Mucosa of rectum (tissue), 2 donors: ENCODE results near the gene HOXA9.
A peak's percentile ranks its signal among the peaks of the same experiment; 100 is the strongest.

Experiments
- H3K27ac ChIP-seq, 2 donors: one replicate each; pipeline ENCODE4 v1.7.0; 2013; ENCODE audit warnings: inconsistent platforms in 2 of 2, low read depth in 2 of 2, low read length in 2 of 2
- H3K27me3 ChIP-seq, 2 donors: one replicate each; pipeline ENCODE4 v1.7.0; 2013; ENCODE audit warnings: low read length in 2 of 2; ENCODE audit not compliant: control insufficient read depth in 2 of 2, insufficient read depth in 2 of 2
- H3K36me3 ChIP-seq, 2 donors: one replicate each; pipeline ENCODE4 v1.7.0; 2013; ENCODE audit warnings: low read length in 2 of 2; ENCODE audit not compliant: control insufficient read depth in 2 of 2, insufficient read depth in 2 of 2
- H3K4me1 ChIP-seq, 2 donors: one replicate each; pipeline ENCODE4 v1.7.0; 2013; ENCODE audit warnings: low read length in 2 of 2, mild to moderate bottlenecking in 1 of 2; ENCODE audit not compliant: control insufficient read depth in 2 of 2, insufficient read depth in 2 of 2
- H3K4me3 ChIP-seq, 2 donors: one replicate each; pipeline ENCODE4 v1.7.0; 2013; ENCODE audit warnings: low read length in 2 of 2
- H3K9ac ChIP-seq, 2 donors: one replicate each; pipeline ENCODE4 v1.7.0; 2013; ENCODE audit warnings: low read length in 2 of 2, low read depth in 1 of 2, mild to moderate bottlenecking in 1 of 2
- H3K9me3 ChIP-seq, 2 donors: one replicate each; pipeline ENCODE4 v1.7.0; 2013; ENCODE audit warnings: low read length in 2 of 2; ENCODE audit not compliant: control insufficient read depth in 2 of 2
- donor health status: healthy.
- donor health status: Normal muscosa, but diverticular disease.

The HOXA9 gene

DNA sequence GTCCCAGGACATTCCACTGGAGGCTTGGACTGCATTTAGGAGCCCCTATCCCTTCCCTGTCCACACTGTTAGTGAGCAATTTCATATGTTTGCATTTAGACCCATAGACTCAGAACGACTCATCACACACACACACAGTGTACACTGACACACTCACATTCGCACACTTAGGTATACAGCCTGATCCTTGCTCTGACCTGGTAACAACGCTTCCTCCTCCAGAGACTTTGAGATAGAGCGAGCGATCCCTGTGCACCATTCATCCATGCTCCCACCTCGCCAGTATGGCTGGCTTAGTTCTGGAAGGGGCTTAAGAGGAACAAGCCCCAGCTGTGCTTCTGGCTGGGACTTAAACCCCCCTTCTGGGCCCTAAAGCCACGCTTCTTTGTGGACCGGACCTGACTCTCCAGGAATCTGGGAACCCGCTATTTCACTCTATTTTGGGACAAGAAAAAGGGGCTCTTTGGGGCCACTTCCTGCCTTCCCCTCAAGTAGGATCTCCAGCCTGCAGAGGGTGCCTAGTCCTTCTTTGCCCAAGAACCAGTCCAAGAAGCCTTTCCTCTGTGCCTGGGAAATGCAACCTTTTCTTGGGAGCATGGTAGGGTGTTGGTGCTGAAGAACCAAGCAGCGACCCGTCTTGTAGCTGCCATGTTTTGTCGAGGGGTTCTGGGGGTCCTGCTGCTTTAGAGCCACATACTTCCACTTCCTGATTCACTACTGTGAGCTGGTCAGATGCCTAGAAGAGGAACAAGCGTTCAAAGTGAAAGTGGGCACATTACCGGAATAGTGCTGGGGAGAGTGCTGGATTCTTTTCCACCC is 35.6 kb upstream of the HOXA9 start:
- peak overlapping the region; percentile 92 to 94 for H3K9ac ChIP-seq
- H3K36me3 ChIP-seq, result no peaks in the 10 kb centered on the region
- H3K27me3 ChIP-seq, result peaks cover 10 to 42% of the 10 kb centered on the region in 2 donors
- peak overlapping the region; percentile 89 to 92 for H3K4me3 ChIP-seq
- H3K4me1 ChIP-seq, result peaks cover 7 to 33% of the 10 kb centered on the region in 2 donors
- H3K9me3 ChIP-seq, result peaks cover 0 to 2% of the 10 kb centered on the region in 2 donors
- H3K27ac ChIP-seq, result peak overlapping the region; percentile 95 to 97

DNA sequence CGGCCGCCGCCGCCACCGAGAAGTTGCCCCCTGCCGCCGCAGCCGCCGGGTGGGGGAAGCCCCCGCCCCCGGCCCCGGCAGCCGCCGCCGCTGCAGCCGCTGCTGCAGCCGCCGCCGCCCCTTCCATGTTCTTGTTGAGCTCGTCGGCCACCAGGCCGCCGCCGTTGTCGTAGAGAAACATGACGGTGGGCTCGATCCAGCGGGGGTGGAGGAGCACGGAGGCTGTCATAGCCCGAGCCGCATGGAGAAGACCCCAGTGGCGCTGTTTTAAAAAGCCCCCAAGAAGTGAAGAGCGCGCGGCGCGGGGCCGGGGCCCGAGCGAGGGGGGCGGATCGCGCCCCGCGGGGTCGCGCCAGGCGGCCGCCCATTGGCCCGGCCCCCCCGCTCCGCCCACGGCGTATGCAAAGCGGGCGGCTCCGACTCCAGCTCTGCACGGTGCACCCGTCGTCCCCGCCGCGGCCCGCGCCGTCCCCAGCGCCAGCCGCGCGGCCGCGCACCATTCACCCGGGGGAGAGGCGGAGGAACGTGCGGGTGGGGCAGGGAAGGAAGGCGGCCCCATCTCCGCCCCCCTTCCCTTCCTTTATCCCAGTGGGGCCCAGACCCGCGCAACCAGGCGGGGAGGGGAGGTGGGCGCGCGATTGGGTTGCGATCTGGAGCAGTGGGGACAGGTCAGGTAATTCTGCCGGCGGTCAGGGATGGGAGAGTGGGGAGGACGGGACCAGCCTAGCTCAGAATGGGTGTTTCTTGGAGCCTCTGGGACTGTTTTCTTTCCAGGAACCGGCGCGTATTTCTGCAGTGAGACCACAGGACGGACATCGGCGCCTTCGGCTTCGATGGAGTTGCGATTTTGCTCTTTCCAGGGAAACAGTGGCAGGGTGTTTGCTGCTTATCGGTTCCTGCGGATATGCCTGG is 34.8 kb upstream of the HOXA9 start, which contains the start of gene HOXA13:
Gene HOXA13, minus strand, starts transcription at position 243 of the 912 bp plus-strand sequence. Its CDS starts 14 bp downstream, at position 229.
- Histone ChIP-seq H3K27me3 (peaks cover 10 to 35% of the 10 kb centered on the region in 2 donors), H3K36me3 (no peaks in the 10 kb centered on the region), H3K4me1 (peaks cover 3 to 33% of the 10 kb centered on the region in 2 donors), H3K27ac (peak within 1 kb of the TSS; percentile 95 to 97), H3K9me3 (peaks cover 0 to 2% of the 10 kb centered on the region in 2 donors), H3K4me3 (peak within 1 kb of the TSS; percentile 89 to 92), H3K9ac (peak within 1 kb of the TSS; percentile 94 to 98)

DNA sequence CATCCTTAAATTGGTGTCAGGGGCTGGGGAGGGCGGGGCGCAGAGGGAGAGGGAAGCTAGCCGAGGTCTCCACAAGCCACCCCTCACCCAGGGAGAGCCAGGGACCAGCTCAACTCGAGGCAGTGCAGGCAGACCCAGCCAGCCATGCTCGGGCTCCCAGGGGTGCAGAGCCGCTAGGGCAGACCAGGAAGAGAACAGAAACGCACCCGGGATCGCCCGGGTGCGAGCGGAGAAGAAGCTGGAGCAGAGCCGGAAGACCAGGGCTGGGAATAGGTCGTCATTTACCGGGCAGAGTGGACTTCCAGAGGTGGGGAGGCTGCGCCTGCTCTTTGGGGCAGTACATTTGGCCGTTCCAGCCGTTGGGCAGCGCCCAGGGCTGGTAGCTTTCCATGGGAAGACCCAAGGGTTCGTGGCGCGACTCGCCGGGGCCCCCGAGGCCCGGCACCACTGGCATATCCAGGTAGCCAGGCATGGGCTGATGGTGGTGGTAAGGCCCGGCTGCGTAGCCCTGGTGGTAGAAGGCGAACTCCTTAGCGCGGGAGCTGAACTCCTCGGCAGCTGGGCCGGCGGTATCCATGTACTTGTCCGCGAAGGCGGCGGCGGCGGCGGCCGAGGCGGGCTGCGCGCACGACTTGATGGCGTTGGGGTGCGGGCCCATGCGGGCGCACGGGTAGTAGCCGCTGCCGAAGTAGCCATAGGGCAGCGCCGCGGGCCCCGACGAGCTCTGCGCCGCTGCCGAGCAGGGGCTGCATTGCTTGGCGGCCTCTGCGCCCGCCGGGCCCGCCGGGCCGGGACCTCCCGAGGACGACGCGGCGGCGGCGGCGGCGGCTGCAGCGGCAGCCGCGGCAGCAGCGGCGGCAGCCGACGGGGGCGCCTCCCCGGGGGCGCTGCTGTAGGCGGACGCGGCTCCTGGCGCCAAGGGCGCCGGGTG is 33.8 kb upstream of the HOXA9 start:
- Histone ChIP-seq H3K27me3 (peaks cover 5 to 34% of the 10 kb centered on the region in 2 donors), H3K4me1 (peaks cover 3 to 26% of the 10 kb centered on the region in 2 donors), H3K4me3 (peak overlapping the region; percentile 79 to 89), H3K36me3 (no peaks in the 10 kb centered on the region), H3K9ac (peak overlapping the region; percentile 90 to 98), H3K27ac (peak overlapping the region; percentile 82 to 86), H3K9me3 (peaks cover 0 to 2% of the 10 kb centered on the region in 2 donors)

DNA sequence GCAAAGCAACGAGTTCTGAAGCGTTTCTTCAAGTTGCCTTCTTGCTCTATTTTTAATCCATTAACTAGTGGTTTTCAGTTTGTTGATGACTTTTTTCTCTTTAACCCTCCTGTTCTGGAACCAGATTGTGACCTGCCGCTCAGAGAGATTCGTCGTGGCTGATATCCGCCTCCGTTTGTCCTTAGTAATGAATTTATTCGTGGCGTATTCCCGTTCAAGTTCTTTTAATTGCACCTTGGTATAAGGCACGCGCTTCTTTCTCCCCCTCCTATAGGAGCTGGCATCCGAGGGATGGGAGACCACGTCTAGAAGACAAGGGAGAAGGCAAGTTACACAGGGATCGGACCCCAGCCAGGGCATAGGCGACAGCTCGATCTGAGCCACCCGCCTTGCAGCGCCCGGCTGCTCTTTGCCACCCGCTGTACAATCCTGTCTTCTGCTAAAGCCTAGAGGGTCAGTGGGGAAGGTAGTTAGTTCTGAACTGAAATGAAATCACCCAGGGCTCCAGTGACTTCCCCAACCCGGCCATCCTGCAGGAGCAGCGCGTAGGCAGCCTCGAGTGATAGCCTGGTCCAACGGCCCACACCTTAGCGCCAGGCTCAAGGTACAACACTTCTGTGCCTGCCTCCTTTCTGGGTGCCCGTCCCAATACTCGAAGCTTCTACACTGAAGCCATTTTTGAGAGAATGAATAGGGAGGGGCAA is 33.0 kb upstream of the HOXA9 start:
- no peaks in the 10 kb centered on the region for H3K36me3 ChIP-seq
- H3K9ac ChIP-seq, result peak overlapping the region; percentile 90 to 98
- H3K27me3 ChIP-seq, result peaks cover 3 to 36% of the 10 kb centered on the region in 2 donors
- H3K27ac ChIP-seq, result peak overlapping the region; percentile 82 to 86
- peak overlapping the region; percentile 79 to 85 for H3K4me3 ChIP-seq
- peaks cover 0 to 2% of the 10 kb centered on the region in 2 donors for H3K9me3 ChIP-seq
- H3K4me1 ChIP-seq, result peaks cover 3 to 22% of the 10 kb centered on the region in 2 donors

DNA sequence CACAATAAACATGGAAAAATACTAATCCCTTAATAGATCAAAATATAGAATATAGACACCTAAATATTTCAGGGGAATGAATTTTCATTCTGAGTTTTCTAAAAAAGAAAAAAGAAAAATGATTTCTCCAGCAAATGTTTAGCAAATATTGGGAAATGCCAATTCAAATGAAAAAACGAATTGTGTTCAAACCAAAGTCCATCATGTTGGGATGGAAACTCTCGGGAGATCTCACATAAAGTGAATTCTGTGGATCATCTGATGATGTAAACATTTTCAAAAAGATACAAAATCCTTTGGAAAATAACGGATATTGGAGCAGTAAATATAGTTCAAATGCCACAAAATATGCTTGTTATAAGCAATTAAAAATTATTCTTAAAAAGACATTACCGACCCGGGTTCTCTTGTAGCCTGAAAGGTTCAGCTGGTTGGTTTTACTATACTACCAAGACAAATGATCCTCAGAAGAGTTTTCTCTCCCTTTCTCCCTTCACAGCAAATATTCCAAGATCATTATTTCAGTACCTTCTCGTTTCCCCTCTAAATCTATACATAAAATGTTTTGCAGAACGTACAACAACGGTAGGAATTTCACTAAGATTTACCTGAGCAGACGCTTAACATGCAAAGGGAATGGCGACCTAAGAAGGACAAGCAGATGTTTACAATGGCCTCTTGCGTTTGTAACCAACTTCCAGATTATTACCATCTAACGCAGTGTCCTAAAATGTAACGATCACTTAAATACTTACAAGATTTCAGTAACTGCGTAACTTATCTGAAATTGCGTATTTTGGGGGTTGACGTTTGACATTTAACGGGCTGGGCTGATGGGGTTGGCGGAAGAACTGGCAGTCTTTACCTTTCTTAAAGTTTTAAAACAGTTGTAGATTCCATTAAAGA is 32.1 kb upstream of the HOXA9 start:
- peaks cover 0 to 2% of the 10 kb centered on the region in 2 donors for H3K9me3 ChIP-seq
- peak overlapping the region; percentile 82 to 86 for H3K27ac ChIP-seq
- peak overlapping the region; percentile 79 to 85 for H3K4me3 ChIP-seq
- peaks cover 3 to 39% of the 10 kb centered on the region in 2 donors for H3K27me3 ChIP-seq
- H3K36me3 ChIP-seq, result no peaks in the 10 kb centered on the region
- peak overlapping the region; percentile 90 to 98 for H3K9ac ChIP-seq
- H3K4me1 ChIP-seq, result peaks cover 3 to 25% of the 10 kb centered on the region in 2 donors

DNA sequence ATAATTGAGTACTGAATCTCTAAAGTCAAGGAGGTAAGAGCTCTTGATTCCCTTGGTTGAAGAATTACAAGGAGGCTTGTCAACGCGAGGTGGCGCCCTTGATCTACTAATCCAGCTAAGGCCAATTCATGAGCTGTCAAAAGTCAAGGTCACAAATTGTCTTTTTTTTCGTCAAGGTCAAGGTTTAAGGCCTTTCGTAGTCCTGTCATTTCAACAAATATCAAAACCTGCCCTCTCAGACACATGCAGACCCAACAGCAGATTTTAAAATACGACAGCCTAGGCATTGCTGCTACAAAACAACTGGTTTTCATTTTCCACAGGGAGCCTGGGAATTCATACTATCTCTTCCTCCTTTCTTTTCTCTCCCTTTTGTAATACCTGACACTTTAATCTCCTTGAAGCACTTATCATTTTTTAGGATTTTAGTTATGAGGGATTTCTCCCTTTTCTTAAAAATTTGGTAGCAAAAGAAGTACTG is 31.0 kb upstream of the HOXA9 start:
- H3K36me3 ChIP-seq, result no peaks in the 10 kb centered on the region
- H3K4me3 ChIP-seq, result peak overlapping the region; percentile 79 to 85
- peak overlapping the region; percentile 14 to 62 for H3K27ac ChIP-seq
- H3K4me1 ChIP-seq, result peaks cover 10 to 24% of the 10 kb centered on the region in 2 donors
- H3K9me3 ChIP-seq, result peaks cover 0 to 2% of the 10 kb centered on the region in 2 donors
- peak overlapping the region; percentile 35 to 98 for H3K9ac ChIP-seq
- H3K27me3 ChIP-seq, result peaks cover 8 to 38% of the 10 kb centered on the region in 2 donors

DNA sequence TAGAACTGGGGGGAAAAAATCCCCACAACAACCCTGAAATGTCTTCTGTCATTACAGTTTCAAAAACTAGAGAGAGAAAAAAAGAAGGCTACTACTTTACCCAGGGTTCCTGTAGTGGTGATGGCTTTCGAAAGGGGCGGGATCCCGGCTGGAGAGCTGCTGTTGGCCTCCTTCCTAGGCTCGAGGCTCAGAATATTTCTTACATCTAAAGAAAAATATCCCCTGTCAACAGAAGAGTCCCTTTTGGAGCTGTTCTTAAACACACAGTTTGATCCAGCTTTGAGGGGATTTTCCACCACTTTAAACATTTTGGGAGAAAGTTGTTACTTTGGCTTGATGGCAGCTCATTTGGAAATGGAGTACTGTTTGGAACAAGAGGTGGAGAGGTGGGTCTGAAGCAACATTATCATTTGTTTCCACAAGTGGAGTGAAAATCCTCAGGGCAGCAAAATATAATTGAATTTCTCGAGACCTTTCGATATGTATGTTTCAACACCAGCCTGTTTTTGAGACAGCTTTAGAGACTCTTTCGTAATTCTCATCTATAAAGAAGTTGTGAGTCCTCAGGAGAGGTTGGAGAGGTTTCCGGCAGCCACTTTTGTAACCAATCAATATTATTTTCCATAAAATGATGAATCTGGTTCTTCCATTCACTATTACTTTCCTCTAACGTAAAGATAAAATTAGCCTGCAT is 29.5 kb upstream of the HOXA9 start:
- Histone ChIP-seq H3K9me3 (peaks cover 0 to 2% of the 10 kb centered on the region in 2 donors), H3K9ac (peak overlapping the region; percentile 72 to 92), H3K36me3 (no peaks in the 10 kb centered on the region), H3K27ac (peak overlapping the region in 1 of 2 donors; percentile 55), H3K27me3 (peaks cover 8 to 36% of the 10 kb centered on the region in 2 donors), H3K4me3 (peak overlapping the region; percentile 66 to 79), H3K4me1 (peaks cover 16 to 28% of the 10 kb centered on the region in 2 donors)

DNA sequence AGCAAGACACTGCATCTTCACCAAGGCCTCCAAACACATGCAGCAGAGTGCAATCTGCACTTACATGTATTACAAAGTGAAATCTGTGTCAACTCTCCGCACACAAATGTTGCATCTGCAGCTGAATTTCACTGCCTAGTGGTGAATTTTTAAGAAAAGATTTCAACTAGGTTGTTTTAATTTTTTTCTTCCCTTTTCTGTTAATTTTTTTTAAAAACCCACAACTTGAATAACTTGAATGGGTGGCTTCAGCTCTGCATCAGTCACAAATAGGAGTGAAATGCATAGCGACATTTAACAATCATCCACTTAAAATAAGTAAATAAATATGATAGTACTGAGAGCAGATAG is 28.6 kb upstream of the HOXA9 start:
- H3K4me3 ChIP-seq, result peak overlapping the region; percentile 66 to 79
- peaks cover 24 to 36% of the 10 kb centered on the region in 2 donors for H3K4me1 ChIP-seq
- no peaks in the 10 kb centered on the region for H3K36me3 ChIP-seq
- H3K9ac ChIP-seq, result peak overlapping the region; percentile 78 to 92
- peaks cover 0 to 2% of the 10 kb centered on the region in 2 donors for H3K9me3 ChIP-seq
- H3K27me3 ChIP-seq, result peaks cover 8 to 37% of the 10 kb centered on the region in 2 donors
- H3K27ac ChIP-seq, result peak overlapping the region; percentile 91 to 93
